HG02970 (cell line): ENCODE results near the gene CFAP141.
A peak's percentile ranks its signal among the peaks of the same experiment; 100 is the strongest.
"Not testable (repeated sequence)": the region's sequence is repeated elsewhere in the genome, so short reads cannot be mapped to it uniquely, and the experiment has no call there.

Experiments used
- ATAC-seq: cut with Tn5 transposase; IDR thresholded peaks from one replicate; pipeline ENCODE4 v1.9.1; 2021; ENCODE audit warnings: mild to moderate bottlenecking, moderate library complexity, moderate number of reproducible peaks; ENCODE audit not compliant: unreplicated experiment, low FRiP score

Gene CFAP141

DNA sequence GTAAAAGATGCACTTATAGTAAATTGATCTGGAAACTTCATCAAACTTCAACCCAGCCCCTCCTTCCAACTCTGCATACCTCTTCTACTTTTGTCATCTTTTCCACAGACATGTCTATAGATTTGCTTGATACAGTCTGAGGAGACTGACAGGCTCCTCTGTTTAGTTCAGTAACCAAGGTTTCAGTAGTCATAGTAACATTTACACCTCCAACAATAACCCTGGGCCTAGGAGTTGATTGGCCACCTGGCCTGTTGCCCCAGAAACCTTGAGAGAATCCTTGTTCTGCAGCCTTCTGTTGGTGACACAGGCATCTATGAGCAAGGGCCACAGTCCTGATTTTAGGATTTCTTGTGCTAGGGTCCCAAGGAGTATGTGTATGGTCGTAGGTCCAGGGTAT is at the start of gene CFAP141:
TSS of gene CFAP141 (minus strand) at position 138 of the 400 bp plus-strand sequence. CDS start at position 112, 26 bp downstream.
- no peak for ATAC-seq

DNA sequence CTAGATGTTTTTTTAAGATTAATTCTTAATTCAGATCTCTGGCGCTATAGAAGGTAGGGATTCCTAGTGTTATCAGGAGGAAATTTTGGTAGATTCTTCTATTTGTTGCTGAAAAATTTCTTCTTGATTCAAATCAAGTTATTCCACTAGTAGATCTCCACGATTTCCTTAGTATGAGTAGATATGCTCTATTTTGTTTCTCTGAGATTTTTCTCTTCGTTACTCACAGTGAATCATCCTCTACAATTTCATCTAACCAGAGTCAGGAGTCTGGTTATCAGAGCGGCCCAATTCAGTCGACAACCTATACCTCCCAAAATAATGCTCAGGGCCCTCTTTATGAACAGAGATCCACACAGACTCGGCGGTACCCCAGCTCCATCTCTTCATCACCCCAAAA is 47.5 kb upstream of the CFAP141 start:
- no peak for ATAC-seq

DNA sequence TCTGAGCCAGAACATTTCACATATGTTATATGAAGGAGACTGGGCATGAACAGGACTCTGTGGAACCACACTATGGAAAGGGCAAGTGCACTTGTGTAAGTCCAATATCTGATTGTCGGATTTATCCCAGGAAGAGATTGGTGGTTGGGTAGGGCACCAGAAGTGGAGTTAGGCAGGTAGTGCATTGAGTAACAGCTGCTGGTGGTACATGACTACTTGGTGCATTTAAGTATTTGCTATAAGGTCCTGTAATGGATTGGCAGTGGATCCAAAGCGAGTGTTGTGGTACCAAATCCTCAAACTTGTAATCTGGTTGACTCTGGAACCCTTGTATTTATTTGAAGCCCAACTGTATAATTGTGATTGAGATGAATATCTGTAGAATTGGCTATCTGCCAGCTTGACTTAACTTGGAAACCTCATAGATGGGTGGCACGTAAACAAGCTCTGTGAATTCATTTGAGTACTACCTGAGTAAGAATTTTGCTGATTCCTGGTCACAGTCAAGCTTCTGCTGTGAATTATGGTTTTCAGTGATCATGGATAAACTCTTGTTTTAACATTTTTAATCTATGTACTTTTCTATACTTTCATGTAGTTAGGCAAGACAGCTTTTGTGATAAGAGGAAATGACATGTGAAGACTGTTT is 35.7 kb upstream of the CFAP141 start:
- no peak for ATAC-seq

DNA sequence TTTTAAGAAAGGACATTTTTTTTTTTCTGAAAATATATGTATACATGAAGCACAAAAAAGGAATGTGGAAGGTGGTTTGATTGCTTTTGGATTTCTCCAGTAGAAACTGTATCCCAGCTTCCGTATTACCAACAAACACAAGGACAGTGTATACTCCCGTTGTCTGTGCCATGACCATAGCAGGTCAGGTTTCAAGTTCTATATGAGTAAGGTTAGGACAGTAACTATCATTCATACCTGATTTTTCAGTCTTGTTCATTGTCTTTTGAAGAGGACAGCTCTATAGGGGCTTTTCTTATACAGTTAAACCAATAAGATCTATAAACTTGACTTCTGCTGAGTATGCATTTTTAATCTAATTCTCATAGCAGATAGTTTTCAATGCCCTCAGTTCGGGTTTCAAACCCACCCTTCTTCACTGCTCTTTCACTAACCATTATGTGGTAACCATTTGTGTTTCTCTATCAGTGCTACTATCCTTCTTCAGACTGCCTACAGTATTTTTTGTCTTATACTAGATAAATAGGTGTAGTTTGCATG is 34.2 kb upstream of the CFAP141 start:
- no peak for ATAC-seq

DNA sequence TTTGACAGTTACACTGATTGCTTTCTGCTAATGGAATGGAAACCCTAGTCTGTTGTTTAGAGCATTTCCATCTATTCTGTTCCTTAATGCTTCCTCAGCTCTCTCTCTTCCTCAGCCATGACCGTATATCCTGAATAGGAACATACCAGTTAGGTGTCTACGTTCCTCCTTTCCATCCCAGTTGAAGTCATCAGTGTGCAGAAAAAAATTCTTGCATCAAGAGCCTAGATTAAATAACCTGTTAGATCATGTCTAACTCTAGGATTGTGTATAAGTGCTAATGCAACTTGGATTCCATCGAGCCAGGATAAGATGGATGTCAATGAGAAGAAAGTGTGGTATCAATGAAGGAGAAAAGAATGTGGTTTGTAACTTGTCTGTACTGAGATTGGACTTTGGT is 33.4 kb upstream of the CFAP141 start:
- no peak for ATAC-seq

DNA sequence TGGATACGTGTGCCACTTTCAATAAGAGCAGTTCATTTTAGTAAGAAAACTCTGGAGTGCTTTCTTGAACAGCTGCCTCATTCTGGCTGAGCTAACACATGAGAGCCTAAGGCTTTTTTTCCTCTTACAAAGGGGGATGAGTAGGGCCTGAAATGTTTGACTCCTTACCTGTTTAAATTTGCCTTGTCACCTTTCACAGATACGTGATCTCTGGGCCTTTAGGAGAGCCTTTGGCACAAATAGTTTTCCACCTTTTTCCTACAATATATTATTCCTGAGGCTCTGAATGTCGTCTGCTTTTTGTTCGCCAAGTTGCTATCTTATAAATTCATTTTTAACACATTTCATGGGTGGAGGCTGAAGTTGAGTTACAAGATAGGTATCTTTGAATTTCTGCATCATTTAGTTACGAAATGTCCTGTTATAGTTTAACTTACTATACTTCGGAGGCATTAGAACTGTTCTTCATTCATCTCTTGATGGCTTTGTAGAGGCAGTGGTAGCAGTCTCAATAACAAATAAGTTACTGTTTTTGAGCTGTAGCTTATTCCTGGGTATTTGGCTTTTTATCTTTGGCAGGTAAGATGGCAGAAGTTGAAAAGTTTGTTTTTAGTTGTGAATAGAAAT is 31.9 kb upstream of the CFAP141 start:
- no peak for ATAC-seq

DNA sequence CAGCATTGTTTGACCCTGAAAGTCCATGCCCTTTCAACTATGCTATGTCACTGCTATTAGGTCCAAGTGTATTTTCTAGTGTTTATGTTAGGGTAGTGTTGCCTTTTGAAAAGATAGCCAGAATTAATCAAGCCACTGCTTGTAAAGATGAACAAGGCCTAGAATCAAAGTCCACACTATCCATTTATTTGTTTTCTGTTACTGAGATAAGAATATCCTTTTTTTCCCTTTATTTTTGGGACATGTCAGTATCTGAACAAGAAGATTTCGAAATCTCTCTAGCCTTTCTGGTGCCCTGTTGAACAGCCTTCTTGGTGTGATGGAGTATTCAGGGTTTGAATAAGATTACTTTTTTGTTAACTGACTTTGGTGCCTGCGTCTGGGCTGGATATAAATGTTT is 31.3 kb upstream of the CFAP141 start:
- no peak for ATAC-seq

DNA sequence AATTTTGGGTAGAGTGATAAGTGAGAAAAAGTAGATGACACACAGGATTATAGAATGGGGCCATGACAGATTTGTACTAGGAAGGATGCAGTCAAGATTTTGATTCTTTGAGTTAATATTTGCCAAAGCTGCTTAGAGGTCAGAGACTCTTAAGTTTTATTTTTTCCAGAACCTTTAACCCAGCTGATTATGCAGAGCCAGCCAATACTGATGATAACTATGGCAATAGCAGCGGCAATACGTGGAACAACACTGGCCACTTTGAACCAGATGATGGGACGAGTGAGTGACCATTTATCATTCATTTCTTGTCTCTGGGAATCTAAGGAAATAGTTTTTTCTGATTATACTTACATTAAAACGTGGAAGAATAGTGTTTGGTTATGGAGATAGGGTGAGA is 30.7 kb upstream of the CFAP141 start:
- ATAC-seq = no peak

DNA sequence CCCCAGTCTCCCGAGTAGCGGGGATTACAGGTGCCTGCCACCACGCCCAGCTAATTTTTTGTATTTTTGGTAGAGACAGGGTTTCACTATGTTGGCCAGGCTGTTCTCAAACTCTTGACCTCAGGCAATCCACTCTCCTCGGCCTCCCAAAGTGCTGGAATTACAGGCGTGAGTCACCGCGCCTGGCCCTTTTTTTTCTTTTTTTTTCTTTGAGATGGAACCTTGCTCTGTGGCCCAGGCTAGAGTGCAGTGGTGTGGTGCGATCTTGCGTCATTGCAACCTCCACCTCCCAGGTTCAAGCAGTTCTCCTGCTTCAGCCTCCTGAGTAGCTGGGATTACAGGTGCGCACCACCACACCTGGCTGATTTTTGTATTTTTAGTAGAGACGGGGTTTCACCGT is 27.0 kb upstream of the CFAP141 start:
- not testable (repeated sequence) for ATAC-seq

DNA sequence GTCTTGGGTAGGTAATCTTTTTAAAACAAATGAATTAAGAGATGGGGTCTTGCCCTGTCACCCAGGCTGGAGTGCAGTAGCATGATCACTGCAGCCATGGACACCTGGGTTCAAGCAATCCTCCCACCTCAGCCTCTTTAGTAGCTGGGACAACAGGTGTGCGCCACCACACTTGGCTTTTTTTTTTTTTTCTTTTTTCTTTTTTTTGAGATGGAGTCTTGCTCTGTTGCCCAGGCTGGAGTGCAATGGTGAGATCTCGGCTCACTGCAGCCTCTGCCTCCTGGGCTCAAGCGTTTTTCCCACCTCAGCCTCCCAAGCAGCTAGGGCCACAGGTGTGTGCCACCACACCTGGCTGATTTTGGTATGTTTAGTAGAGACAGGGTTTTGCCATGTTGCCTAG is 25.0 kb upstream of the CFAP141 start:
- ATAC-seq = not testable (repeated sequence)

DNA sequence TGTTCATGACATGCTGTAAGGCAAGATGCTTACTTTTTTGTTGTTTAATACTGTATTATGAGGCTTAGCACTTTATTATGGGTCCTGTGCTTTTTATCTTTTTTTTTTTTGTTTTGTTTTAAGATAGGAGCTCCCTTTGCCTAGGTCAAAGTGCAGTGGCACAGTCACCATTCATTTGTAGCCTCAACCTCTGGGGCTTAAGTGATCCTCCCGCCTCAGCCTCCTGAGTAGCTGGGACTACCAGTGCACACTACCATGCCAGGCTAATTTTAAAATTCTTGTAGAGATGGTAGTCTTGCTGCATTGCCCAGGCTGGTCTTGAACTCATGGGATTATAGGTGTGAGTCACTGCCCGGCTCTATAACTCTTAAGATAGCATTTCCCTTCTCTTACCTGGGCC is 19.2 kb upstream of the CFAP141 start:
- no peak for ATAC-seq

DNA sequence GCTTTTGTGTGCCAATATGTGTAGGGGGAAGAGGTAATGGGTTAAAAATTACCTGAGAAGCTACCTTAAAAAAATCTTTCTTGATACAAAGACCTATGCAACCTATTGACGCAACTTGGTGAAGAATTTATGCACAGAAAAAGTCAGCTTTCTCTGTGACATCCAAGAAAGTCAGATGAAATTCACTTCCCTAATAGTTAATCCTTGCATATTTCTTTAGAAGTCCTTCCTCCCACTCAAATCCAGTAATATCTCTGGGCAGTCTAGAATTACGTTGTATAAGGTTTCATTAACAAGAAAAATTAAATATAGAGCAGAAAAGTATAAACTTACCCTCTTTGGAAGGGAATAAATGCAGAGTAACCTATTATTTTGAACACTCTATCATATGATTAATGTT is 17.5 kb upstream of the CFAP141 start:
- no peak for ATAC-seq

DNA sequence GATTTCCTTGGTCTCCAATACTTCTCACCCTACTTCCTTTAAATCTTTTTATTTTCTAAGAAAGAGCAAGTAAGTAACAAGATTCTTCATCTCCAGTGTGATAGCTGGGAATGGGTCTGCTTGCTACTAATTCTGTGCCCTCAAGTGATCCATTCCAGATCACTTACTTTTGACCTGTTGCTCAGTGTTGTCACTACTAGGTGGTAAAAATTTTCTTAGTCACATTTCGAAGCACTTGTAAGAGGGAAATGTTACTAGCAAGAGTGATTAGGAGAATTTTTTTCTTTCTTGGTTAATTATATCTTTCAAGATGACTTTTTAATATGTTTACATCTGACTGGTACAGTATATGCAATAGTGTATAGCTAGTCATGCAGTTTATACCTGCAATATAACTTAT is 16.8 kb upstream of the CFAP141 start:
- ATAC-seq = no peak

DNA sequence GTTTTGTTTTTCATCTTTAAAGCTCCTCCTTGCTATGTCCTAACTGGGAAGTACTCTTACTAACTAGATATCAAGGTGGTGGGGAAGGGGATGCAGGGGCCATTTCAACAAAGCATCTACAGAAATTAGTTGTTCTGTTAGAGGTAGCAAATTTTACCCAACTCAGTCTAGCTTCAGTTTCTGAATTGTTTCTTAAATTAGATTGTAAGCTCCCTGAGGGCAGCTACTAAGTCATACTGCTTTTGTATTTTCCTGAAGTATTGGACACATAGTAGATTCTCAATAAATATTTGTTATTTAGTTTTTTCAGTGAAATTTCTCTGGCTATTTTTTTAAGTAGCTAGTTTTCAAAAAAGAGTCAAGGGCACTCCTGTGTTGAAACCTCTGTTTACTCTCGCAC is 16.4 kb upstream of the CFAP141 start:
- ATAC-seq = no peak

DNA sequence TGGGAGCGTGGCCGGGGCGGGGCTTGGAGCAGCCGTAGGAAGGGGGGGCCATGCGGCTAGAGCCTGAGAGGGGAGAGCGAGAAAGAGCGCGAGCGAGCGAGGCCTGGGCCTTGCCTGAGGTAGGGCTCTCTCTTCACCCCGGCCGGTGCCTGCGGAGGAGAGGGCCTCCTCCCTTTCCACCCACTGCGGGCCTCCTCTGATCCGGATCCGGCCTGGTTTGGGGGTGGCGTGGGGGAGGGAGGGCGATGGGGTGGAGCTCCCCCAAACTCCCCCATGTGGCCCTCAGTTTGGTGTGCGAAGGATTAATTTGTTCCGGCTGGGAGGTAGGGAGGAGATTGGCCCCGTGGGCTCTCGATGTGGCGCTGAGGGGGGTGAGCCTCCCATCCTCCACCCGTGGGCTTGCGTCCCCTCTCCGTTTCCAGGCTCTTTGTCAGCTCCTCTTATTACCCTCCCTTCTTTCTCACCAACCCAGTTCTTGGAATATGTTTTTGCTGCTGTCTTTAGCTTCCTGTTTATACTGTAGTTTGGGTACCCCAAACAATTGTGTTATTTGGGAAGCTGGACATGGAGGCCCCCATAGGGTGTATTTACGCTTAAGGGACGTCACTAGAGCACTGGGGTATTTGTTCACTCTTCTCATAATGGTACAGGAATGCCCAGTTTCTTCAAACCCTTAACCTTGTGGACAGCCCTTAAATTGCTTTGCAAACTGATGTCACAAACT is 15.3 kb upstream of the CFAP141 start:
- peak; percentile 16 for ATAC-seq

DNA sequence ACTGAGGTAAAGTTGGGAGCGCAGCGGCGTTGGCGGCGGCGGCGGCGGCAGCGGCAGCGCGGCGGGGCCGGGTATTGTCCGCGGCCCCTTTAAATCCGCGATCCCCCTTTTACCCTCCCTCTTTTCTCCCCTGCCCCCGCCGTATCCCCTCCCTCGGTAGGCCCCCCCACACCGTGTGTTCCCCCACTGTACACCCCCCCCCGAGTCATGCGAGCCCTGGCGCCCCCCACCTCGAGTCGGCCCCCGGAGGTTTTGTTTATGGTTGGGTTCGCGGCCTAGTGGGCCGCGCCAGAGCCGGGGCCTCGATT is 14.8 kb upstream of the CFAP141 start:
- ATAC-seq = no peak

DNA sequence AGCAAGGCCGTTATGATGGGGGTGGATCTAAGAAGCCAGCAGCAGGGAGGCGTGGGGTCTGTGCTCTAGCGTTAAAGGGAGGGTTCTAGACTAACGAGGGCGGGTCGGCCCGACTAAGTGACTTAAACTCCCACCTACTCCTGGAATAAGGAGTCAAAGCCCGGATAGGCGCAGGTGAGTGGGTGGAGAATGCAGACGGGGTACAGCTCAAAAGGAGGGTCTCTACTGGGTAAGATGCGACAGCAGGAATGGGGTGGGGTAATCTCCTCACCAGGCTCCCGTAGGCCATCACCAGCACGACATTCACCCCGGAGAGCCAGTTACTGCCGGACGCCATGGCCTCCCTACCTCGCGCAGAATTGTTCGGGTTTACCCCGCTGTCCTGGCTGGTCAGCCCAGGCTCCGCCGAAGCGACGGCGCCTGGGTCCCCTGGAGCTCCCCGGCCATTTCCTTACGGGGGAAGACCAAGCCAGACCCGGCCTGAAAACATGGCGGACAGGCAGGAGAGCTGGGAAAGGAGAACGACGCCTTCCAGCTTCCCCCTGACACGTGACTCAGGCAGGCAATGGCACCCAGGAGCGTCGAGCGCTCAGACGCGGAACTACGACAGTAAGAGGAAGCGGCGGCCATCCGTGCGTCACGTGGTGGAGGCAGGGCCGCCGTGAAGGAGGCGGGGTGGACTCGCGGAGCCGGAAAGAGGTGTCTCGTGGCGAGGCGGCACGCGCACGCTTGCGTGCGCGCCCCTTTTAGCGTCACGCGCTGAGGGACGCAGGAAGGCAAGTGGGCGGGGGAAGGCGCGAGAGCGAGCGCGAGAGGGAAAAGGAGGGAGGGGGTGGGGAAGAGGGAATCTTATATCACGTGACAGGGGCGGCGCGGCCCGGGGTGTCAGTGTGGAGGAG is 14.2 kb upstream of the CFAP141 start, which contains the start of gene UBAP2L:
TSS of gene UBAP2L (plus strand) at position 885 of the 899 bp plus-strand sequence. CDS start 4,169 bp downstream, outside the sequence.
- ATAC-seq = peak; percentile 95

DNA sequence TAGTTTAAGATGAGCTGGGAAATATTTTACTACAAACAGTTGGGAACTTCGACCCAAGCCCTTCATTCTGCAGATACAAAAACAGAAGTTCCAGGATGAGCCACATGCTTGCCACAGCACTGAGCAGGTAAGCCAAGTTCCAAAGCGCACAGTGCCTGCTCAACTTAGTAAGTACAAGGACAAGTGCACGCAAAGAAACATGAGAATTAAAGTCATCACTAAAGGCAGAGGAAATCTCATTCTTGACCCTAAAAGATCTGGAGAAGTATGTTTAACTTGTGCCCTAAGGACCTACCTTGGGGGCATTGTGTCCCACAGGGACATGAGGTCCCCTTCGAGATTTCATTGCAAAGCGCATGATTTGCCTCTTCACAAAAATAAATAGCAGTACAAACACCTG is 13.4 kb upstream of the CFAP141 start:
- ATAC-seq = no peak

DNA sequence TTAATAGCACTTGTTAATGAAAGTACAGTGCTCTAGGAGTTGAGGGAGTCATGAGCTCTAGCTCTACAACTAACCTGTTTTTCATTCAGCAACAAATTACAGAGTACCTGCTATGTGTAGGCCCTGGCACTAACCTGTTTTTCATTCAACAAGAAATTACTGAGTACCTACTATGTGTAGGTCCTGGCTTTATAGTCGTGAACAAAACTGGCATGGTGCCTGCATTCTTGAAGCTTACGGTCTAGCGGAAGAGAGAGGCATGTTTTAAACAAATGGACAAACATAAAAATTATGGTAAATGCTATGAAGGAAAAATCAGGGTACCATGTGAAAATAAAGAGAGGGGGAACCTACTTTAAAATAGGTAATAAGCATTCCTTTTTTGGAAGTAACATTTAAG is 12.4 kb upstream of the CFAP141 start:
- ATAC-seq = no peak

DNA sequence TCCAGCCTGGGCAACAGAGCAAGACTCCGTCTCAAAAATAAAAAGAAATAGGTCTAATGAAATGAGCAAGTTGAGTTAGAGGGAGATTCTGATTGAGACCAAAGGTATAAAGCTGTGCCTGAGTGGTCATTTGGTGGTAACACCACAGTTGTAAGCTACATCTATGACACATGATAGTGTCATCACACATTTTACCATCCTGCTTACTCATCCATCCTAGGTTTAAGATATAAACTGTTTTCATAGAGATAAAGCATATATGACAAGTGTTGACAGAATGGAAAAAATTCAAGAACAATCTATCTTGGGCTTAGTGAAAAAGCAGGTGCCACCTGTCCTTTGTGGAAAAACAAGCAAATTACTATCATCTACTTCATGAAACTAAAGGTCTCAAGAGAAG is 7.1 kb upstream of the CFAP141 start:
- ATAC-seq = no peak

DNA sequence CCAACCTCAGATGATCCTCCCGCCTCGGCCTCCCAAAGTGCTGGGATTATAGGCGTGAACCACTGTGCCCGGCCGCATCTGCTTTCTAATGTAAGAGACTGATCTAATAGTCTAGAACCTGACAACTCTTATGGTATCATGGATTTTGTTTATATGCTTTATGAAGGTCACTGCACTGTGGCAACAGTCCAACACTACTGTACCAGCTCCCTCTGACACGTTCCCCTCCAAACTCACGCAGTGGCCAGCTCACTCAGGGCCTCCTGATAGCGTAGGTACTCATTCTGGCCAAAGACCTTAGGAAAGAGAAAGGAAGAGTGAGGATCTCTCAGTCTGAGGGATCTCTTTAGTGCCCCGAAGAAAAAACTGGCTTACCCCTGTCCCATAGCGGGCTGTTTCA is 6.0 kb upstream of the CFAP141 start:
- no peak for ATAC-seq
